Stomach (tissue), 4 donors: ENCODE results near the gene SPEF1.

Experiments
- EP300 ChIP-seq: sonication (generic); formaldehyde crosslinking; IDR thresholded peaks from one replicate; pipeline ENCODE4 v1.6.1; 2017; ENCODE audit warnings: antibody characterized with exemption
- TF ChIP-seq, protein P1 (sequence below), 7 experiments: fragments of 450-650 bp in 4 of 7; fragments of 200-600 bp in 3 of 7; sonication (generic) in 3 of 7; IDR thresholded peaks; one replicate each; pipeline ENCODE4 v1.5.1; 2016 to 2019; ENCODE audit warnings: antibody characterized with exemption in 7 of 7, control low read depth in 2 of 7, mild to moderate bottlenecking in 1 of 7

DNA sequence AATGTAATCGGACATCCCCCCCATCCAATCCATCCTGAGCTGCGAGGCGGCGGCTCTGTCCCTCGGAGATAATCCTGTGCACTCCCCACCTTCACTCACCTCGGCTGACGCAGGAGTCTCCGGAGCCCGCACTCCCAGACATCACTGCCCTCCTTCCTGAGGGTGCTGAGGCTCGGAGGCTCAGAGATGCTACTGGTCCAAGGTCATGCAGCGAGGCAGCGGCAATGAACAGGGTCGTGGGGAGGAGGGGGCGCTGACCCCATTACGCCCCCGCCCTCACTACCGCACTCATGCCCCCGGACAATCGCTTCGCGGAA lies 14.2 kb downstream of the SPEF1 start:
- TF ChIP-seq, protein P1, sequence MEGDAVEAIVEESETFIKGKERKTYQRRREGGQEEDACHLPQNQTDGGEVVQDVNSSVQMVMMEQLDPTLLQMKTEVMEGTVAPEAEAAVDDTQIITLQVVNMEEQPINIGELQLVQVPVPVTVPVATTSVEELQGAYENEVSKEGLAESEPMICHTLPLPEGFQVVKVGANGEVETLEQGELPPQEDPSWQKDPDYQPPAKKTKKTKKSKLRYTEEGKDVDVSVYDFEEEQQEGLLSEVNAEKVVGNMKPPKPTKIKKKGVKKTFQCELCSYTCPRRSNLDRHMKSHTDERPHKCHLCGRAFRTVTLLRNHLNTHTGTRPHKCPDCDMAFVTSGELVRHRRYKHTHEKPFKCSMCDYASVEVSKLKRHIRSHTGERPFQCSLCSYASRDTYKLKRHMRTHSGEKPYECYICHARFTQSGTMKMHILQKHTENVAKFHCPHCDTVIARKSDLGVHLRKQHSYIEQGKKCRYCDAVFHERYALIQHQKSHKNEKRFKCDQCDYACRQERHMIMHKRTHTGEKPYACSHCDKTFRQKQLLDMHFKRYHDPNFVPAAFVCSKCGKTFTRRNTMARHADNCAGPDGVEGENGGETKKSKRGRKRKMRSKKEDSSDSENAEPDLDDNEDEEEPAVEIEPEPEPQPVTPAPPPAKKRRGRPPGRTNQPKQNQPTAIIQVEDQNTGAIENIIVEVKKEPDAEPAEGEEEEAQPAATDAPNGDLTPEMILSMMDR (IDR thresholded peaks at IDR 0.05): no peak
- TF ChIP-seq EP300: no peak
